ACC112 (cell line): ENCODE results near the gene CCPG1.
"Not testable (repeated sequence)": the region's sequence is repeated elsewhere in the genome, so short reads cannot be mapped to it uniquely, and the experiment has no call there.

Experiments
- H2AFZ ChIP-seq: fragments of 200-600 bp; sonication (generic); one replicate; pipeline ENCODE4 v1.6.0; 2017; ENCODE audit warnings: antibody characterized with exemption, low read length; ENCODE audit not compliant: unreplicated experiment
- H3K27ac ChIP-seq: fragments of 200-600 bp; sonication (generic); 2 replicates; pipeline ENCODE4 v1.5.1; 2014; ENCODE audit warnings: low read depth, mild to moderate bottlenecking, antibody characterized with exemption, low read length, moderate library complexity
- H3K27me3 ChIP-seq: fragments of 200-600 bp; sonication (generic); 2 replicates; pipeline ENCODE4 v1.6.1; 2014; ENCODE audit warnings: mild to moderate bottlenecking, antibody characterized with exemption, low read length, moderate library complexity, mixed read lengths; ENCODE audit not compliant: insufficient read depth
- H3K36me3 ChIP-seq: fragments of 200-600 bp; sonication (generic); 2 replicates; pipeline ENCODE4 v1.6.1; 2016; ENCODE audit warnings: mild to moderate bottlenecking, antibody characterized with exemption, low read length, moderate library complexity, mixed read lengths; ENCODE audit not compliant: insufficient read depth
- H3K4me1 ChIP-seq: fragments of 200-600 bp; sonication (generic); one replicate; pipeline ENCODE4 v1.6.1; 2016; ENCODE audit warnings: low read length, mixed read lengths; ENCODE audit not compliant: insufficient read depth, unreplicated experiment, control insufficient read depth
- H3K4me3 ChIP-seq: fragments of 200-600 bp; sonication (generic); 2 replicates; pipeline ENCODE4 v1.5.1; 2014; ENCODE audit warnings: mild to moderate bottlenecking, low read depth, low read length
- H3K79me2 ChIP-seq: fragments of 200-600 bp; sonication (generic); one replicate; pipeline ENCODE4 v1.6.0; 2016; ENCODE audit warnings: low read length; ENCODE audit not compliant: control insufficient read depth, unreplicated experiment, insufficient read depth

The CCPG1 gene

DNA sequence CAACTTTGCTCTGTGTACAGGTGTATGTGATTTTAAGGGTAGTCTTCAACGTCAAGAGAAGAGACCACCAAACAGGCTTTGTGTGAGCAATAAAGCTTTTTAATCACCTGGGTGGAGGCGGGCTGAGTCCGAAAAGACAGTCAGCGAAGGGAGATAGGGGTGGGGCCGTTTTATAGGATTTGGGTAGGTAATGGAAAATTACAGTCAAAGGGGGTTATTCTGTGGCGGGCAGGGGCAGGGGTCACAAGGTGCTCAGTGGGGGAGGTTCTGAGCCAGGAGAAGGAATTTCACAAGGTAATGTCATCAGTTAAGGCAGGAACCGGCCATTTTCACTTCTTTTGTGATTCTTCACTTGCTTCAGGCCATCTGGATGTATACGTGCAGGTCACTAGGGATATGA is 9.5 kb upstream of the CCPG1 start:
- H3K4me3 ChIP-seq, H3K27me3 ChIP-seq, H3K4me1 ChIP-seq, H3K79me2 ChIP-seq, H2AFZ ChIP-seq, H3K27ac ChIP-seq, H3K36me3 ChIP-seq: not testable (repeated sequence)

DNA sequence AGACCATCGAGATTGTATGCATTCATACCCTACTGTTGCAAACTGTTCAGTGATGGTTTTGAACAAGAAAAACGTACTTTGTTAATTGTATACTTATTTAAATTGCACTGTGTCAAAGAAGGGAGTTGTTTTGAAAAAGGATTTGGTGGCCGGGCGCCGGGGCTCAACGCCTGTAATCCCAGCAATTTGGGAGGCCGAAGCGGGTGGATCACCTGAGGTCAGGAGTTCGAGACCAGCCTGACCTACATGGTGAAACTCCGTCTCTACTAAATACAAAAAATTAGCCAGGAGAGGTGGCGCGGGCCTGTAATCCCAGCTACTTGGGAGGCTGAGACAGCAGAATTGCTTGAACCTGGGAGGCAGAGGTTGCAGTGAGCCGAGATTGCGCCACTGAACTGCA is 817 bp upstream of the CCPG1 start:
- not testable (repeated sequence) for H3K36me3 ChIP-seq, H3K27me3 ChIP-seq, H3K4me1 ChIP-seq
- H2AFZ ChIP-seq: peak overlapping the region; percentile 96
- H3K27ac ChIP-seq: peak overlapping the region; percentile 64
- peaks cover 18% of the 10 kb centered on the region for H3K79me2 ChIP-seq
- H3K4me3 ChIP-seq: peak overlapping the region; percentile 91

DNA sequence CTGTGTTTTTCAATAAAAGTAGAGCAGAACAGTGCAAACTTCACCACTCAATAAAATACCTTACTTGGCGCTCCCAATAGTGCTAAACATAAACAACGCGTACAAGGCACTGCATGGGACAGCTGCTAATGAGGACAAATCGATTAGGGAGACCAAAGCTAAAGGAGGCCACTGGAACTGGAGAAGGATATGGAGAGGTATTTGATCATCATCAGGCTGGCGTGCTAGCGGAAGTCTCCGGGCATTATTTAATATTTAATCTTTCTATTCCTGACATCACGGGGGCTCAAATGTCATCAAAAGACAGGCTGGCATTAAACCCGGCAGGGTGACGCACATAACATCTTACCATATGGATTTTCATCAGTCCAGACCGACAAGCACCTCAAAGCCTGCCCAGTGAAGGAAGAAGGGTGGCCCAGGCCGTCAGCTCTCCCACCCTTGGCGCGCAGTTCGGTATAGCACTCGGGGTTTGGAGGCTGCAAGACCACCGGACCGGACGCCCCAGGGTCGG is 604 bp downstream of the CCPG1 start:
- Histone ChIP-seq H2AFZ (peak overlapping the region; percentile 82), H3K27ac (peak overlapping the region; percentile 66), H3K36me3 (no peaks in the 10 kb centered on the region), H3K27me3 (no peaks in the 10 kb centered on the region), H3K79me2 (peaks cover 29% of the 10 kb centered on the region), H3K4me3 (peak overlapping the region; percentile 91), H3K4me1 (peaks cover 20% of the 10 kb centered on the region)

DNA sequence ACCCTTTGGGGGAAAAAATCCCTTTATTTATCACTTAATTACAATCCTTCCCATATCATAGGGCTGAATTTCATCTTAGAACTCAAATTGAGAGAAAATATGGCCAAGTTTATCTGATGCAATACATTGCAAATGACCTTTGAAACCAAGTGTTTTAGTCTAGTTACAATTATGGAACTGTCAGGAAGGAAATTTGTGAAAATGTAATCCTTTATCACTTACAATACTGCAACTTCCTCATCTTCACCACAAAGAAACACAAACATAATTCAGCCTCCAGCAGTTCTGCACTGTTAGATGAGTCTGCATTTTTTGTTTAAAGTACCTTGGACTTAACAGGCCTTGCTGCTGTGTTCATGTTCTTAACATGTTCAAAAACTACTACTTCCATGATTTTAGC is 4.6 kb downstream of the CCPG1 start:
- H3K27me3 ChIP-seq: no peaks in the 10 kb centered on the region
- no peak overlapping the region for H2AFZ ChIP-seq
- H3K36me3 ChIP-seq: no peaks in the 10 kb centered on the region
- H3K27ac ChIP-seq: peak overlapping the region; percentile 69
- peaks cover 47% of the 10 kb centered on the region for H3K79me2 ChIP-seq
- peak overlapping the region; percentile 23; the same call in 1 of the 2 replicates for H3K4me3 ChIP-seq
- peaks cover 23% of the 10 kb centered on the region for H3K4me1 ChIP-seq

DNA sequence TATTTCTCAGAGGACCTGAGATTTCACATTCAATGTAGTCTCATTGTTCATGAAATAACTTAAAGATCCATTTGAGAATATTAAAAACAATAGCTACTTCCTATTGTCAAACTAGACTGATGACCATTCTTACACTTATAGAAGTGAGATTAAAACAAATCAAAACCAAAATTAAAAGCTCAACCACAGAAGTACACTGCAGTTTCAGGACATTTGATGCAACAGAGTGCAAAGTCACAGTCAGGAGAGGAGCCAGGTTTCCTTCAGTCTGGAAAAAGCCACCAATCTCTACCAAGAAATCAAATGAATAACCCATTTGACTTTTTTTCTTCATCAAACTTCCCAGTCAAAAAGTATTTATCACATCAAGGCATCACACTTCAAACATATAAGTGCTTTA is 5.5 kb downstream of the CCPG1 start:
- peaks cover 53% of the 10 kb centered on the region for H3K79me2 ChIP-seq
- H3K4me3 ChIP-seq: peak overlapping the region; percentile 39; the same call in 1 of the 2 replicates
- peaks cover 23% of the 10 kb centered on the region for H3K4me1 ChIP-seq
- peak overlapping the region; percentile 69 for H3K27ac ChIP-seq
- H3K36me3 ChIP-seq: no peaks in the 10 kb centered on the region
- peak overlapping the region; percentile 86 for H2AFZ ChIP-seq
- no peaks in the 10 kb centered on the region for H3K27me3 ChIP-seq

DNA sequence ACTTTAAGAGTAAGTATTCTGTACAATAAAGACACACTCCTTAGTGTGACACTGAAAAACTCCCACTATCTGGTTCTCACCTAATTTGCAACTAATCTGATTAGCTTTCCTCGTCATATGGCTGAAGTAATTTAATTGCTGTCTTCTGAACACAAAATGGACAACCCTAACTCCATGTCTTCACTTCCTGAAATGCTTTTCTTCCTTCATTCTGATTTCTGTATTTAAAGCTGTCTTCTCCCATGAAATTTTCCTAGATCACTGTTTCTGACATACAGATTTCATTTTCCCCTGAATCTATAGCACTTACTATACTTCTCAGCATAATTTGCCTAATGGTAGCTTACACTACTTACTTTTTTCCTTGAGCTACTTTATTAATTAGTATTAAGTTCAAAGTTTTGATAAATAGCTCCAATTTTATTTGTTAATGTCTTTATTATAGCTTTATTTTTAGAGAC is 6.3 kb downstream of the CCPG1 start:
- peaks cover 50% of the 10 kb centered on the region for H3K79me2 ChIP-seq

DNA sequence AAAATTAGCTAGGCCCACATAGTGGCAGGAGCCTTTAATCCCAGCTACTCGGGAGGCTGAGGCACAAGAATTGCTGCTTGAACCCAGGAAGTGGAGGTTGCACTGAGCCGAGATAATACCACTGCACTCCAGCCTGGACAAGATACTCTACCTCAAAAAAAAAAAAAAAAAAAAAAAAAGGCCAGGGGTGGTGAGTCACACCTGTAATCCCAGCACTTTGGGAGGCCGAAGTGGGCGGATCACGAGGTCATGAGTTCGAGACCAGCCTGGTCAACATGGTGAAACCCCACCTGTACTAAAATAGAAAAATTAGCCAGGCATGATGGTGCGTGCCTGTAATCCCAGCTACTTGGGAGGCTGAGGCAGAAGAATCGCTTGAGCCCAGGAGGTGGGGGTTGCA is 8.1 kb downstream of the CCPG1 start:
- H3K36me3 ChIP-seq, H3K27me3 ChIP-seq, H3K4me3 ChIP-seq, H3K27ac ChIP-seq, H2AFZ ChIP-seq: not testable (repeated sequence)
- peaks cover 41% of the 10 kb centered on the region for H3K79me2 ChIP-seq
- peaks cover 23% of the 10 kb centered on the region for H3K4me1 ChIP-seq

More for the DNA sequence above, 6.3 kb downstream of the CCPG1 start:
- no peak overlapping the region for H2AFZ ChIP-seq
- H3K36me3 ChIP-seq: no peaks in the 10 kb centered on the region
- peaks cover 23% of the 10 kb centered on the region for H3K4me1 ChIP-seq
- H3K27me3 ChIP-seq: no peaks in the 10 kb centered on the region
- H3K4me3 ChIP-seq: no peak overlapping the region
- no peak overlapping the region for H3K27ac ChIP-seq

DNA sequence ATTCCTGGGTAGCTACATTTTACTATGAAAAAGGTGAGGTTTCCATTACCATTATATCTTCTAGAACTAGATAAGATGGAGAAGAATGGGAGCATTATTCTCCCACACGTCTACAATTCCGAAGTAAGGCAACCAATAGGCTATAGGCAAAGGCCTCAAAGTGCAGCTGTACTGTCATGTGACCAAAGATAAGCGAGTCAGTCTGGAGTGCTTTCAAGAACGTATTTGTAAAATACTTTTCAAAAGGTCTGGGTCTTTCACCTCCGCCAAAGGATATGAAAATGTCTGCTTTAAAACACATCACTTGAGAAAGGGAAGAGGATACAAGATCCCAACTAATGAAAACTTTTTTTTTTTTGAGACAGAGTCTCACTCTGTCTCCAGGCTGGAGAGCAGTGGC is 9.9 kb downstream of the CCPG1 start:
- Histone ChIP-seq H3K79me2 (peaks cover 29% of the 10 kb centered on the region), H3K4me3 (no peak overlapping the region), H3K27ac (no peak overlapping the region), H3K36me3 (no peaks in the 10 kb centered on the region), H3K27me3 (no peaks in the 10 kb centered on the region), H2AFZ (no peak overlapping the region), H3K4me1 (peaks cover 9% of the 10 kb centered on the region)

DNA sequence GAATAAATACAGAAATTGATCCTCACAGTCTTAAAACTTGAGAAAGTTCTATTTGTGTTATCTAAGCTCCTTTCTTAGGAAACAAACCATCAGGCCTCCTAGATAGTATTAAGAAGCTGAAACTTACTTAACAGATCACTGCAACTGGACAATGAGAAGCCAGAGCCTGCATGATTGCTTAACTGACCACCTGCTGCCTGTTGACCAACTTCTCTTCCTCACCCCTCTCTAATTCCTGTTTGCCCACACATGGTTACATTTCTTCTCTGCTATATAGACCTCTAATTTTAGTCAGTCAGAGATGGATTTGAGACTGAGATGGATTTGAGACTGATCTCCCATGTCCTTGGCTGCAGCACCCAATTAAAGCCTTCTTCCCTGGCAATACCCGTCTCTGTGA is 13.5 kb downstream of the CCPG1 start:
- H2AFZ ChIP-seq: no peak overlapping the region
- no peak overlapping the region for H3K27ac ChIP-seq
- no peak overlapping the region for H3K4me3 ChIP-seq
- peaks cover 12% of the 10 kb centered on the region for H3K79me2 ChIP-seq
- no peaks in the 10 kb centered on the region for H3K36me3 ChIP-seq
- H3K27me3 ChIP-seq: no peaks in the 10 kb centered on the region
- H3K4me1 ChIP-seq: peaks cover under 1% of the 10 kb centered on the region

DNA sequence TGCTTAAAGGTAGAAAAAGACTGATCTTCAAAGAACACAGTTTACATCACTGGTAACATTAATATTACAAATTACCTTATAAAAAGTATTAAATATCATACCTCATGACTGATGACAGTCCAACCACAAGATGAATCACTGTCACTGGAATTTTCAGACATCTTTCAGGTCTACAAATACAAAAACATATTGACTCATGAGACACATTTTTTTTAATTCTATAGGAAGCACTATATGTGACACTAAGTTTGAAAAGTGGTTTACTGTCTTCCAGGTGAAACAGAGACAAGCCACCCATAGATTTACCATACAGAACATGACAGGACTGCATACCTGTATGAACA is 18.9 kb downstream of the CCPG1 start:
- Histone ChIP-seq H3K4me1 (peaks cover 16% of the 10 kb centered on the region), H3K27ac (peak overlapping the region; percentile 81), H3K79me2 (peaks cover 3% of the 10 kb centered on the region), H3K4me3 (peak overlapping the region; percentile 46), H2AFZ (no peak overlapping the region), H3K27me3 (no peaks in the 10 kb centered on the region), H3K36me3 (0 out of 2 replicates have a peak, but pooled peaks cover 10% of the 10 kb centered on the region)

DNA sequence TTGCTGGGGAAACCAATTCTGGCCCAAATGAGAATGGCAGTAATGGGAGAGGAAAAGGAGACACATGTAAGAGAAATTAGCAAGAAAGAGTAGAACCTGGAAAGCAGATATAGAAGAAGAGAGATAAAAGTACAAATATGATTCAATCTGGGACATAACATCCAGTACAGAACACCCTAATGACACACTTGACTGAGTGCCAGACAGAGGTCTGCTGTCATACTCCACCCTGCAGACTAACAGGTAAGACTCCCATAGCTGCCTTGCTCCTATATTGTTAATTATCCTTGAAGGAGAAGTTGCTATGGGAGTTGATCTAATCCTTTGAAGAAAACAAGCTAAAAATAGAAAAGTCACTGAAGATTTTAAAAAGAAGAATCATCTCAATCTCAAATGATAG is 21.1 kb downstream of the CCPG1 start:
- peaks cover 3% of the 10 kb centered on the region for H3K79me2 ChIP-seq
- H3K27ac ChIP-seq: no peak overlapping the region
- H3K4me1 ChIP-seq: peaks cover 16% of the 10 kb centered on the region
- no peak overlapping the region for H3K4me3 ChIP-seq
- no peaks in the 10 kb centered on the region for H3K27me3 ChIP-seq
- no peak overlapping the region for H2AFZ ChIP-seq
- peaks cover 20% of the 10 kb centered on the region; the same call in 1 of the 2 replicates for H3K36me3 ChIP-seq
